ENCODE data around the gene SLC7A5. TPM values are rescaled to one million over a fixed set of nuclear protein-coding genes. Genes with fewer than 3 reads are reported as not detected.

Gene SLC7A5
- polyA plus RNA-seq, 1 donor from 2014 or later: 3.9 TPM

- no peaks in the 10 kb centered on the region for H3K27me3 ChIP-seq (ENCODE audit: insufficient read depth, low read depth, low read length)
- H3F3A ChIP-seq (ENCODE audit: insufficient read depth, low read length, poor library complexity, severe bottlenecking): no peaks in the 10 kb centered on the region
- no peaks in the 10 kb centered on the region for H3K36me3 ChIP-seq (ENCODE audit: insufficient read depth, low read length)
- H3K79me2 ChIP-seq (replicated peaks; ENCODE audit: insufficient read depth, low read length): no peaks in the 10 kb centered on the region
- TF ChIP-seq EZH2 (IDR thresholded peaks at IDR 0.05; ENCODE audit: borderline replicate concordance, insufficient read depth, low read length, poor library complexity, severe bottlenecking): no peak
- TF ChIP-seq SMC3 (conservative IDR thresholded peaks at IDR 0.05; ENCODE audit: poor library complexity): no peak
- TF ChIP-seq POLR2AphosphoS5 (IDR thresholded peaks at IDR 0.05): peak; percentile 33
- no peak for TF ChIP-seq RAD21 (conservative IDR thresholded peaks at IDR 0.05)
- TF ChIP-seq REST (IDR thresholded peaks at IDR 0.05; ENCODE audit: borderline replicate concordance): no peak
- TF ChIP-seq EP300 (conservative IDR thresholded peaks at IDR 0.05; ENCODE audit: poor library complexity, severe bottlenecking): peak; percentile 20
- TF ChIP-seq TAF1 (IDR thresholded peaks at IDR 0.05; ENCODE audit: low read depth): no peak
- TF ChIP-seq MXI1 (conservative IDR thresholded peaks at IDR 0.05; ENCODE audit: poor library complexity, severe bottlenecking): no peak
- peak; percentile 17 for TF ChIP-seq CTCF (IDR thresholded peaks at IDR 0.05; ENCODE audit: poor library complexity, severe bottlenecking)
- peak overlapping the region; percentile 40 for H3K9ac ChIP-seq (ENCODE audit: low read length)
- peak overlapping the region; percentile 23 for H3K27ac ChIP-seq (ENCODE audit: low read length)
- no peak overlapping the region for H3K4me2 ChIP-seq (ENCODE audit: low read length)
- H3K9me2 ChIP-seq (ENCODE audit: insufficient read depth, low read length): no peaks in the 10 kb centered on the region
- H4K20me1 ChIP-seq (ENCODE audit: insufficient read depth): no peaks in the 10 kb centered on the region
- no peaks in the 10 kb centered on the region for H3K9me3 ChIP-seq (ENCODE audit: low read length)
- peak overlapping the region; percentile 3 for H3K4me3 ChIP-seq (ENCODE audit: low read length)
- H2AFZ ChIP-seq (ENCODE audit: low read depth, low read length): peak overlapping the region; percentile 65
Observed at GRCh38 chr16:87806641-87807546, 62.4 kb downstream of the SLC7A5 start.

GRCh38 chr16:87806261-87806640, 63.1 kb downstream of the SLC7A5 start:
- no peaks in the 10 kb centered on the region for H3K27me3 ChIP-seq (ENCODE audit: insufficient read depth, low read depth, low read length)
- no peak overlapping the region for H3K4me2 ChIP-seq (ENCODE audit: low read length)
- peak overlapping the region; percentile 65 for H2AFZ ChIP-seq (ENCODE audit: low read depth, low read length)
- no peaks in the 10 kb centered on the region for H3K9me2 ChIP-seq (ENCODE audit: insufficient read depth, low read length)
- H3K9ac ChIP-seq (ENCODE audit: low read length): peak overlapping the region; percentile 40
- H3K79me2 ChIP-seq (replicated peaks; ENCODE audit: insufficient read depth, low read length): no peaks in the 10 kb centered on the region
- H3F3A ChIP-seq (ENCODE audit: insufficient read depth, low read length, poor library complexity, severe bottlenecking): no peaks in the 10 kb centered on the region
- TF ChIP-seq MXI1 (conservative IDR thresholded peaks at IDR 0.05; ENCODE audit: poor library complexity, severe bottlenecking) (no peak), POLR2AphosphoS5 (IDR thresholded peaks at IDR 0.05) (no peak), EP300 (conservative IDR thresholded peaks at IDR 0.05; ENCODE audit: poor library complexity, severe bottlenecking) (no peak), REST (IDR thresholded peaks at IDR 0.05; ENCODE audit: borderline replicate concordance) (no peak), TAF1 (IDR thresholded peaks at IDR 0.05; ENCODE audit: low read depth) (no peak), RAD21 (conservative IDR thresholded peaks at IDR 0.05) (no peak), SMC3 (conservative IDR thresholded peaks at IDR 0.05; ENCODE audit: poor library complexity) (no peak), EZH2 (IDR thresholded peaks at IDR 0.05; ENCODE audit: borderline replicate concordance, insufficient read depth, low read length, poor library complexity, severe bottlenecking) (no peak), CTCF (IDR thresholded peaks at IDR 0.05; ENCODE audit: poor library complexity, severe bottlenecking) (no peak)
- H4K20me1 ChIP-seq (ENCODE audit: insufficient read depth): no peaks in the 10 kb centered on the region
- no peaks in the 10 kb centered on the region for H3K36me3 ChIP-seq (ENCODE audit: insufficient read depth, low read length)
- H3K4me3 ChIP-seq (ENCODE audit: low read length): peak overlapping the region; percentile 3
- H3K27ac ChIP-seq (ENCODE audit: low read length): peak overlapping the region; percentile 23
- H3K9me3 ChIP-seq (ENCODE audit: low read length): no peaks in the 10 kb centered on the region

Measured in neural cell (in vitro differentiated cells).